K562 (cell line): ENCODE measurements around the gene GSC.

Experiments used
- CTCF ChIP-seq, 3 experiments: IDR thresholded peaks in 2 of 3; conservative IDR thresholded peaks in 1 of 3; 2 replicates each; pipeline ENCODE4 v1.5.1; 2011 to 2012; ENCODE audit warnings: low read length in 3 of 3, mild to moderate bottlenecking in 3 of 3, control low read depth in 2 of 3, improper control_type of control experiment in 1 of 3, inconsistent platforms in 1 of 3, low read depth in 1 of 3, mixed read lengths in 1 of 3, moderate library complexity in 1 of 3; ENCODE audit not compliant: insufficient read depth in 2 of 3
- POLR2A ChIP-seq: fragments of 450-650 bp; conservative IDR thresholded peaks from 2 replicates; pipeline ENCODE4 v1.6.1; 2016
- RCOR1 ChIP-seq, 2 experiments: IDR thresholded peaks; 2 replicates each; pipeline ENCODE4 v1.6.1; 2012; ENCODE audit warnings: low read depth in 2 of 2, low read length in 2 of 2, borderline replicate concordance in 1 of 2, improper control_type of control experiment in 1 of 2

GRCh38 chr14:94805680-94806288 is 35.9 kb upstream of the GSC start:
- TF ChIP-seq POLR2A, result no peak
- no peak for TF ChIP-seq CTCF (IDR thresholded peaks at IDR 0.05 in 2 of 3, conservative IDR thresholded peaks at IDR 0.05 in 1 of 3; ENCODE audit: insufficient read depth in 2 of 3, low read depth in 1 of 3, low read length in 3 of 3)
- no peak for TF ChIP-seq RCOR1 (IDR thresholded peaks at IDR 0.05; ENCODE audit: borderline replicate concordance in 1 of 2, low read depth in 2 of 2, low read length in 2 of 2)
